K562 (cell line): ENCODE data around the gene TUT1. TPM values are rescaled to one million over a fixed set of nuclear protein-coding genes. Genes with fewer than 3 reads are reported as not detected.
A peak's percentile ranks its signal among the peaks of the same experiment; 100 is the strongest.

Source experiments
- ELK3 ChIP-seq: fragments of 450-650 bp; formaldehyde crosslinking; IDR thresholded peaks from 2 replicates; pipeline ENCODE4 v1.4.0; 2020; ENCODE audit warnings: mild to moderate bottlenecking
- HOMEZ ChIP-seq: fragments of 250-450 bp; sonication (Bioruptor Pico); IDR thresholded peaks from 2 replicates; pipeline ENCODE4 v1.4.0; 2020; ENCODE audit warnings: mild to moderate bottlenecking, moderate library complexity
- MNT ChIP-seq, 2 experiments: fragments of 450-650 bp; conservative IDR thresholded peaks; 2 replicates each; pipeline ENCODE4 v1.6.1; 2017; ENCODE audit warnings: mild to moderate bottlenecking in 2 of 2, moderate library complexity in 2 of 2
- MTA2 ChIP-seq: fragments of 450-650 bp; IDR thresholded peaks from 2 replicates; pipeline ENCODE4 v1.6.1; 2016; ENCODE audit warnings: low read depth
- REST ChIP-seq, 2 experiments: fragments of 450-650 bp; formaldehyde crosslinking in 1 of 2; IDR thresholded peaks; 2 replicates each; pipeline versions ENCODE4 v1.4.0 to v1.6.1; 2014 to 2020; ENCODE audit warnings: mild to moderate bottlenecking in 2 of 2, borderline replicate concordance in 1 of 2, low read depth in 1 of 2
- TCFL5 ChIP-seq: fragments of 250-450 bp; sonication (Bioruptor Pico); conservative IDR thresholded peaks from 2 replicates; pipeline ENCODE4 v1.6.1; 2021; ENCODE audit warnings: mild to moderate bottlenecking, moderate library complexity, matching md5 sums
- ZFP91 ChIP-seq: sonication (generic); formaldehyde crosslinking; IDR thresholded peaks from 2 replicates; pipeline ENCODE4 v1.8.0; 2022; ENCODE audit warnings: mild to moderate bottlenecking, missing genetic modification reagents
- ZNF398 ChIP-seq: fragments of 250-450 bp; sonication (Bioruptor Pico); IDR thresholded peaks from 2 replicates; pipeline ENCODE4 v1.8.0; 2021; ENCODE audit warnings: moderate library complexity, mild to moderate bottlenecking, inconsistent platforms
- ZSCAN29 ChIP-seq: fragments of 450-650 bp; IDR thresholded peaks from 2 replicates; pipeline ENCODE4 v1.6.1; 2017
- polyA plus RNA-seq, 8 experiments: library from polyadenylated mRNA; depleted of rRNA in 4 of 8; stranded (reverse) in 5 of 8; unstranded in 3 of 8; fragments of >200 nt; fragmentation: Nextera tagmentation in 2 of 8; fragmentation: Illumina TruSeq in 1 of 8; extraction: Ambion mirVana in 2 of 8; extraction: Trizol in 1 of 8; gene quantifications; 2 replicates each; pipeline versions ENCODE4 v1.2.1 to v1.2.3, GENCODE V29; 2011 to 2014; ENCODE audit warnings: inconsistent platforms in 1 of 8, missing spikeins in 1 of 8
- total RNA-seq, 7 experiments: library from RNA; depleted of rRNA in 6 of 7; stranded (reverse); fragments of >200 nt in 6 of 7; fragmentation: Illumina TruSeq in 2 of 7; extraction: Trizol in 2 of 7; gene quantifications; 2 replicates each; pipeline versions ENCODE4 v1.2.1 to v1.2.3, GENCODE V29; 2011 to 2021; ENCODE audit warnings: low replicate concordance in 1 of 7

TUT1 gene
- total and polyA plus RNA-seq, 9 of the 15 experiments (the other 6 are each of a cell fraction or from before 2014, with no cell fraction given): 0.66 to 44.3 (median 15.7) TPM

GRCh38 chr11:62573592-62574362 is 17.5 kb downstream of the TUT1 start, which contains the start of gene EEF1G (continued):
- TF ChIP-seq ZNF398 (CRISPR knock-in tag): no peak
- no peak for TF ChIP-seq REST (IDR thresholded peaks at IDR 0.05; ENCODE audit: borderline replicate concordance)
- TF ChIP-seq REST (CRISPR knock-in tag; IDR thresholded peaks at IDR 0.05; ENCODE audit: low read depth): no peak
- TF ChIP-seq MNT (conservative IDR thresholded peaks at IDR 0.05): peak; percentile 56 to 62
- TF ChIP-seq ZFP91 (CRISPR knock-in tag): no peak
- no peak for TF ChIP-seq ZSCAN29
- TF ChIP-seq TCFL5: no peak
- no peak for TF ChIP-seq ELK3
- TF ChIP-seq MTA2: no peak
- no peak for TF ChIP-seq HOMEZ (CRISPR knock-in tag)
